SIG-M5 (cell line): ENCODE data around the gene MAP3K12.

Experiments
- DNase-seq: peaks from one replicate; lab custom pipeline; 2025; lab: John Stamatoyannopoulos, UW

Gene MAP3K12

DNA sequence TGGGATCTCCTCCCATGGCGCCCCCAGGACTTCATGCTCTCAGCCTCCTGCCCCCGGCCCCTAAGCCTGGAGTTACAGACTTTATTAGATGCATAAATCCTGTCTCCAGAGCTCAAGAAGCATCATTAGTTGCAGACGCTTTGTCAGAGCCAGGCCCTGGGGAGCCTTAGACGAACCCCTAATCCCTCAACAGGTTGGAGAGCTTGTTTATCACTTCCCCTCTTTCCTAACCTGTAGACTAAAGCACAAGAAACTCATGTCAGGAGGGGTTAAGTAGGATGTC is 8.3 kb upstream of the MAP3K12 start:
- no peak for DNase-seq

DNA sequence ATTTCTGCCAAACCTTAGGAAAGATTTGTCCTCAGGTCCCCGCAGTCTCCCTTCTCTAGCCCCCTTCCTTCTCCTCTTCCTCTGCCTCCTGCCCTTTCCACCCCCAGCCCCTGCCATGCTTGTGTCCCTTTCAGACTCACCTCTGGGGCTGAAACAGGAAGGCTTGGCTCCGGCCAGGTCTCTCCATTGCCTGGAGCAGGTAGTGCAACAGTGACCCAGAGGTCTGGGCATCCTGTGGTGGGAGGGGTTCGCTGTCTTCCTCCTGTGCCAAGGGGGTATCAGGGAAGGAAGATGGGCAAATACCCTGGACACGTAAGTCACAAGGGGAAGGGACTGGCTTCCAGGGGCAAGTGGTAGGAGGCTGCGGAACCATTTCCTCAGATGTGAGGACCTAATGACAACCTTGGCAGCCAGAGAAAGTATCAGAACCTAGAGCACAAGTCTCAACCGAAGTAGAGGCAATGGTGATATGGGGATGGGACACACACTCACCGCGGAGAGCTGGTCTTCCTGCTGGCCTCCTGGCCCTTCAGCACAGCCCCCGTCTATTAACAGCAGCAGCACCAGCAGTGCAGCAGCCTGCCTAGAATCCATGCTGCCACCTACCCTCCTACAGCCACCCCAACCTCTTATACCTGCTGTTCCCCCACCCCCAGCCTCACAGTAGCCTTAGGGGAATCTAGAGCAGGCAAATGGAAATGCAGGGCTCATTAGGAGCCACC is 7.8 kb upstream of the MAP3K12 start, which contains the start of gene NPFF:
NPFF (minus strand) TSS at position 604 of the 722 bp plus-strand sequence; CDS start at position 594, 10 bp downstream.
- no peak for DNase-seq

GRCh38 chr12:53506450-53506785 is 7.2 kb upstream of the MAP3K12 start:
- DNase-seq: no peak

DNA sequence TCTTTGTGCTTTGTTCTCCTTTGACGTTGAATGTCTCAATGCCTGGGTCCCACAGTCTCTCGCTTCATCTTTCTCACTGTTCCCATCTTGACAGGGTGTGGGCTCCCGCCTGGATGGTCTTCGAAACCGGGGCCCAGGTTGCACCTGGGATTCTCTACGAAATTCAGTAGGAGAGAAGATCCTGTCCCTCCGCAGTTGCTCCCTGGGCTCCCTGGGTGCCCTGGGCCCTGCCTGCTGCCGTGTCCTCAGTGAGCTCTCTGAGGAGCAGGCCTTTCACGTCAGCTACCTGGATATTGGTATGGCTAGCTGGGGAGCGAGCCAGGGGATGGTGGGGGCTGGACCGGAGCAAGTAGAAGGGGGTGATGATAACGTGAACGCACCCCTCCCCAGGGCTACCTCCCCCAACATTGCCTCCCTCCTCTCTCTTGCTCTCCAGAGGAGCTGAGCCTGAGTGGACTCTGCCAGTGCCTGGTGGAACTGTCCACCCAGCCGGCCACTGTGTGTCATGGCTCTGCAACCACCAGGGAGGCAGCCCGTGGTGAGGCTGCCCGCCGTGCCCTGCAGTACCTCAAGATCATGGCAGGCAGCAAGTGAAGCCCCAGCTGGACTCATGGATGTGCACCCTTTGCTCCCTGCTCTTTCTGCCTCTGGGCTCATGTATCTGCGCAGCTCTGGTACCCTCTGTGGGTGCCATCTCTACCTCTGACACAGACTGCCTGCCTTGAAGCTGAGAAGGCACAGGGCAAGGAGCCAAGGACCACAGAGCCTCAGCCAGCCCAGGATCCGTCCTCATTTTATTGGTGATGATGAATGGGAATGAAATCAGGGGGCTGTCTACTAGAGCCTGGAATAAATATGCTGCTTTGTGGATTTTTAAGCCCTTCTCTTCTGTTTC is 6.5 kb upstream of the MAP3K12 start:
- no peak for DNase-seq

DNA sequence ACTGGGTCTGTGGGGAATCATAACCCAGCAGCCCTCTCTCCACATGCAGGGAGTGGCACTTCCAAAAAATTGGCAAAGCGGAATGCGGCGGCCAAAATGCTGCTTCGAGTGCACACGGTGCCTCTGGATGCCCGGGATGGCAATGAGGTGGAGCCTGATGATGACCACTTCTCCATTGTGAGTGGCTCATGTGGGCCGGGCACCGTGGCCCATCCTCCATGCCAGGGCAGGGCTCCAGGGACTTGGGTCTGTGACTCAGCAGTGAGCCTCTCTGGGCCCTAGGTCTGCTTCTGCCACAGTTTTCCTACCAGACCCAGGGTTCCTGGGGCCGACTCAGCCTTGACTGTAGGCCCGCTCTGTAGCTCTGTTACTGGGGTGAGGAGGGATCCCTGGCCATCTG is 5.8 kb upstream of the MAP3K12 start:
- DNase-seq: no peak

DNA sequence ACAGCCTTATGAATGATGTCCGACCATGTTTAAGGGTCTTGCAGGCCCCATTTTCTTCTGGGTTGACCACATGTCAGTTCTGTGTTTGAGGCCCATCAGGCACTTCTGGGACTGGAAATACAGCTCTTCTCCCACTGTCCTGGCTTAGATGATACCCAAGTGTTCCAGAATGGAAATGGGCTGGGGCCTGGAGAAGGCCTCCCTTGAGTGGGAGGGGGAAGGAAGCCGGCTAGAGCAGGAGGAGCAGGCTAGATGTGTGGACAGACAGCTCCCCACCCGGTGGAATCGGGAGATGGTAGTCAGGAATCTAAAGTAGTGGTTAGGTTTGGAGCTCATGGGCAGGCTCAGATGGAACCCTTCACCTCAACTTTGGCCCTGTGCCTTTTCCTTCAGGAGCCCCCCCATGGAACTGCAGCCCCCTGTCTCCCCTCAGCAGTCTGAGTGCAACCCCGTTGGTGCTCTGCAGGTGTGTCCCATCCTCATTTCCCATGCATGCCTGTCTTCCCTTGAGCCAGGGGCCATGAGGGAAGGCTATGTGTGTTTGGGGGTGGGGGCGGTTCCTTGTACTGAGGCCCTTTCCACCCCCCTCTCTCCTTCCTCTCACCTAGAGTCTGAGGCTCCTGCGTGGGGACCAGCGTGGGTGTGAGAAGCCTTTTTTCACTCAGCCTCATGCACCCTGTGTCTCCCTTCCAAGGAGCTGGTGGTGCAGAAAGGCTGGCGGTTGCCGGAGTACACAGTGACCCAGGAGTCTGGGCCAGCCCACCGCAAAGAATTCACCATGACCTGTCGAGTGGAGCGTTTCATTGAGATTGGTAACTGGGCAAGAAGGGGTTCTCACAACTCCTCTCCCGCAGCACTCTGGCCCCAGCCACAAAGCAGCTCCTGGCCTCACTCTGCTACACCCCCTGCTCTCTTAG is 5.0 kb upstream of the MAP3K12 start:
- DNase-seq: no peak

DNA sequence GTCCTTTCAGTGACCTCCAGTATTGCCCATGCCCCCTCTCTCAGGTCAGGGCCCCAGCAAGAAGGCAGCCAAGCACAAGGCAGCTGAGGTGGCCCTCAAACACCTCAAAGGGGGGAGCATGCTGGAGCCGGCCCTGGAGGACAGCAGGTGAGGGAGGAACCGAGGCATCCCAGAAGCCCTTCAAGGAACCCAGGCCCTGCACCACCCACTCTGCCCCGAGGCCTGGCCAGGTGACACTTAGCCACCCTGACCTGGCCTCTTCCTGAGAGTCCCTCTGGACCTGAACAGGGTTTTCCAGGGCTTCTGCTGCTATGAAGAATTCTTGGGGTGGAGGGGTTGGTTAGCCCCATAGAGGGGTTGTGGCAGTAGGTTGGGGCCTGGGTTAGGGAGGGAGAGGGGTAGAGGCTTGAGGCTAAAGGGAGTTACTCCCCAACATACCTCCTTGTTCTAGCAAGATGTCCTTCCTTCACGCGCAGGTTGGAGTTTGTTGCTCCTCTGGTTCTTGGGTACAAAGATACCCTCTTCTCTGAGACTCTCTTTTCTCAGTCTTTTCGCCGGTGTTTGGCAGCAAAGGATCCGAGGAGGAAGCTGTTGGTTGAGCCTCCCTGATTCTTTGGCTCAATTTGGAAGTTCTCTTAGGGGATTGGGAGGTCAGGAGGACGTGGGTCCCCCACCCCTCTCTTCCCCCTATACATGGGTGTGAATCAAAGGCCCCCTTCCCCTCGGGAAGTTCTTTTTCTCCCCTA is 3.9 kb upstream of the MAP3K12 start:
- no peak for DNase-seq

- no peak for DNase-seq
Measured at GRCh38 chr12:53502331-53502730, 3.1 kb upstream of the MAP3K12 start.

GRCh38 chr12:53501615-53502181 is 2.4 kb upstream of the MAP3K12 start:
- no peak for DNase-seq

DNA sequence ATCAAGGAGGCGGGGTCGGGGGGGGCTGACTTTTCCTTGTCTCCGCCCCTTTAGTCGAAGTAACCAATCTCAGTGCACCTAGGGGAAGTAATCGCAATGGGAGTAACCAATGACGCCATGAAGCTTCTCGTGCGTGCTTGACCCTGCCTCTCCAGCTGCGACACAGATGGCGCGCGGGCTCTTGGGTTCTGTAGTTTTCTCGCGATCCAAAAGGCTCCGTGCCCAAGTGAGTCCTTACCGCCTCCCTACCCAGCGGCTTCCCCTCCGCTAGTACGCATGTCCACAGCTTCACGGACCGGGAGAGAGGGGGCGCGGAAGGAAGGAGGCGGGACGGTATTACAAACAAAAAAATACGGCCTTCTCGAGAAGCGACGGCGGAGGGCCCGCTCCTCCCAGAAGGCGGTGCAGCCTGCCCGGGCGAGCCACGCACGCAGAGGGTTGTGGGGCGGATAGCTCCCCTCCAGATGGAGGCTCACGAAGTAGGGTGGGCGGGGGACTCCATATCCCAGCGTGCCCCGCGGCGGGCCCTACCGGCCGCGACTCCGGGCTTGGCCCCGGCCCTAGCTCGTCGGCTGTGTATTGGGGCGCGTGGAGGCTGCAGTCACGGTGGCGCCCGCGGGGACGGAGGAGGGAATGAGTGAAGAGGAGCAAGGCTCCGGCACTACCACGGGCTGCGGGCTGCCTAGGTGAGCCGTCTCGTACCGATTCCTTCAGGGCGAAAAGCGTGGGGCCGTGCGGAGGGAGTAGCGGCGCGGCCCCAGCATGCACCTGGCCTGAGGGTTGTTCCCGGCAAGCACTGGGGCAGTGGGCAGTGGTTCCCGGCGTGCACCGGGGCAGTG is 1.7 kb upstream of the MAP3K12 start, which contains the start of gene TARBP2:
TARBP2 (plus strand) TSS at position 508 of the 839 bp plus-strand sequence; CDS start at position 634, 126 bp downstream.
- DNase-seq: peak; percentile 96

DNA sequence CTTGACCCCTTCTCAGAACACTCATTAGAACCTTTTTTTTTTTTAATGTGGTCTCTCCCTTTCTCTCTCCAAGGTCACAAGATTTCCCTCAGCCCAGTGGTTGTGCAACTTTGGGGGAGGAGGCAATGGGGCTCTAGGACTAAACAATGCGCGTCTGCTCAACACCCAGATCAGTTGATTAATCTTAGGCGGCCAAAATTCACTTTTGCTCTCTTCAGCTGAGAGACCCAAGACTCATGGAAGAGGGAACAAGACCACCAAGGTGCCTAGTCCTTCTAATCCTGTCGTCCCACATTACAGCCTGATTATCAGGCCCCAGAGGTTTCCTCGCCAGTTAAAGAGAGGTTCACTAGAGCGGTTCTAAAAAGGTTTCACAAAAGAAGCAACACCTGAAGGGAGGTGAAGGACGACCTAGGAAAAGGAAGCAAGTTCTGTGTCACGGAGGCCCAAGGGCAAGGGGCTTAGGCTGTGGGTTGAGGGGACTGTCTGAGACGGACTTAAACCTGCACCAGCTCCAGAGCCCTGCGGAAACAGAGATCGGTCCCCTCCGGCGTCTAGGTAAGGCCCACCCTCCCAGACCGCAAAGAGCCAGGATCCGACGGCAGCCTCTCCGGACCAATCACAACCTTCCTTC is 1.0 kb upstream of the MAP3K12 start:
- peak; percentile 36 for DNase-seq

DNA sequence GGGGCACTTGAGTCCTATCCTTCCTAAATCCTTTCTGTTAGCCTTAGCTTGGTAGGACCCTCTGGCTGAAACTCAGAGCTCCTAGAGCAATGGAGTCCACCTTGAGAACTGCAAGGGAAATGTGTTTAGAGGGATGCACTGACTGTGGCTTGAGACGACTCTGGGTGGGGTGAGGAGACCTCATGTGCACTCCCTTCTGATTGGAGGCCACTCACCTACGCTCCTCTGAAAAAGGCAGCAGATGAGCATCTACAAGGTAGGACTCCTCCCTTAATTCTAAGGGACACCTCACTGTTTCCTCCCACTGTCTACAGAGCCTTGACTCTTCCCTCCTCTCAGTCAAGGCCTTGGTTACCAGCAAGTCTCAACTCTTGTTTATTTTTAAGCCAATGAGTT is 1.0 kb downstream of the MAP3K12 start:
- DNase-seq: no peak

- no peak for DNase-seq
Measured at GRCh38 chr12:53497461-53497860, 1.8 kb downstream of the MAP3K12 start.

GRCh38 chr12:53496752-53497032 is 2.6 kb downstream of the MAP3K12 start:
- DNase-seq: no peak

GRCh38 chr12:53495903-53496751 is 3.1 kb downstream of the MAP3K12 start:
- DNase-seq: peak; percentile 33

DNA sequence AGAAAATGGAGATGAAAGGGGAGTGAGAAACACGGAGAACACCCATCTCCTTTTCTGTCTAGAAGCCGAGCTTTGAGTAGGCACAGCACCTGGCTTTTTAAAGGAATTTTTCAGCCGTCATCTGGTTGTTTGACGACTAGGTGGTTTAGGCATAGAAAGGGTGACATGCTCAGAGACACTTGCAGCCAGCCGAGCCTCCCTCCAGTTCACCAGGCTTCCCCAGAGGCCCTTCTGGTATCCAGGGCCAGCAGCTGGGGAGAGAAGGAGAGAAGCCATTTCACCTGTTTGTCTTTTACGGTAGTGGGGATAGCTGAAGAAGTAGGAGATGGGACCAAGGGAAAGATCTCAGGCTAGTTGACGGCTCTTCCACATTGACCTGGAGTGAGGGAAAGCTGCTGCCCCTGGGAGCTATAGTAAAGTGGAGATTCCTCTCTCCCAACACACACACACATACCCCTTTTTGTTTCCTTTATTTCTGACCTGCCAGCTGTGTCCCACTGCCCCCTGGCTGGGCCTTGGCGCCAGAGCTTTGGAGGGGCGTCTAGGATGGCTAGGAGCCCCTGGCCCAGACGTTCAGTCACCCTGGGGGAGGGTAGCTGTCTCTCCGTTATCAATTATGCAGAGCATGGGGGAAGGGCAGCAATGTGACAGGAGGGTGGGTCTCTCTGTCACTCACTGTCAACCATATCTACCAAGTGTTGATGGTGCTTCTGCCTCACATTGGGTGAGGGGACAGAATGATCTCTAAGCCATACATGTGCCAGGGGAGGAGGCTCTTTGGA is 5.5 kb downstream of the MAP3K12 start:
- DNase-seq: no peak

DNA sequence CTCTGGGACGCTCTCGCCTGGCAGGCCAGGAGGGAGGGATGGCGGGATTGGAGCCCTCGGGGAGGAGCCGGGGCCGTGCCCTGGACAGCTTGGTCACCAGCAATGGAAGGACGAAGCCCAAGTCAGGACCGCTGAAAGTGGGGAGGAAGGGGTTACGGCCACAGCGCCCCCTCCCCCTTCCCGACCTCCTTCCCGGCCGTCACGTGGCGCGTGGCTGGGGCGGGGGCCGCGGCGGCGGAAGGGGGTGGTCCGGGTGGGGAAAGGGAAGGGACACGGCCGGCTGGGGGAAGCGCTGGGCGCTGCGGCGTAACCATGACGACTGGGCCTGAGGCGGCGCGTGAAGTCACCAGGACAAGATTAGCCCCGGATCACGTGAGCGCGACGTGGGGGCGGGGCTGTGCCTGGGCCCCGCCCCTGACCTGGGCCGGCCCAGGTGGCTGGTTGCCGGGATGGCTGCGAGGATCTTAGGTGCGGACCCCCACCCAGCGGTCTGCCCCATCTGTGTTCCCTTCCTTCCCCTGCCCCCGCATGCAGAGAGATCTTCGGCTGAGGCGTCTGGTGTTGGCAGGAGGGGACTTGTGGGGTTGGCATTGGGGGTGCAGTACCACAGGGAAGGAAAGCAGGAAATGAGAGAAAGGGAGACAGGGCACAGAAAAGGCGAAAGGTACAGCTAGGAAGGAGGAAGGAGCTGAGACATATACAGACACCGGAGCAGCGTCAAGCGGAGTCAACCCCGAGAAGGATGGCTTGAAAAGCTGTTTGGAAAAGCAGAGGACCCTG is 6.2 kb downstream of the MAP3K12 start:
- no peak for DNase-seq

- DNase-seq: no peak
Measured at GRCh38 chr12:53492188-53492587, 7.1 kb downstream of the MAP3K12 start.
